GDM1 (cell line): Measurements from ENCODE around the gene LRP4.
"Not testable (repeated sequence)": the region's sequence is repeated elsewhere in the genome, so short reads cannot be mapped to it uniquely, and the experiment has no call there.

Source experiments
- DNase-seq: peaks from one replicate; lab custom pipeline; 2025; lab: John Stamatoyannopoulos, UW

LRP4 gene

DNA sequence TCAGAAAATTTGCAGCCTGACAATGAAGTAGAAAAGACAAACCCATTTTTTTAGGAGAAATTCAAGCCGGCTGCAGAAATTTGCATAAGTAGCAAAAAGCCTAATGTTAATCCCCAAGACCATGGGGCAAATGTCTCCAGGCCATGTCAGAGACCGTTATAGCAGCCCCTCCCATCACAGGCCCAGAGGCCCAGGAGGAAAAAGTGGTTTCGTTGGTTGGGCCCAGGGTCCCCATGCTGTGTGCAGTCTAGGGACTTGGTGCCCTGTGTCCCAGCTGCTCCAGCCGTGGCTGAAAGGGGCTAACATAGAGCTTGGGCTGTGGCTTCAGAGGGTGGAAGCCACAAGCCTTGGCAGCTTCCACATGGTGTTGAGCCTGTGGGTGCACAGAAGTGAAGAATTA, 9.6 kb upstream of the LRP4 start:
- not testable (repeated sequence) for DNase-seq

DNA sequence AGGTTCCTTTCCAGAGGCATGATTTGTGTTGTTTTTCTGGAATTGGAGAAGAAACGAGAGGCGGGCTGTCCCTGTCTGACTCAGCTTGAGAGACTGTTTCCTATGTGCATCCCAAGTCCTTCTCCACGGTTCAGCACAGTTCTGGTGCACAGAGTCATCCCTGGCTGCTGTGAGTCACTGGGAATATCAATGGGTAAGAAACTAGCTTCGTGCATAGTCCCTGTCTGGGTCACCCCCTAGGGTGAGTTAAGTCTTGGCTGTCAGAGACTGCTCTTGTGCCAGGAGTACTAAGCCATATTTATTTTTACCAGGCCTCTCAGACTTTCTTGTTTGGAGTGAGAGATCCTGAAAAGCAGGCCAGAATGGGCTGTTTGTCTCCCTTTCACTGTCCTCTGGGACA, 2.4 kb upstream of the LRP4 start:
- no peak for DNase-seq

DNA sequence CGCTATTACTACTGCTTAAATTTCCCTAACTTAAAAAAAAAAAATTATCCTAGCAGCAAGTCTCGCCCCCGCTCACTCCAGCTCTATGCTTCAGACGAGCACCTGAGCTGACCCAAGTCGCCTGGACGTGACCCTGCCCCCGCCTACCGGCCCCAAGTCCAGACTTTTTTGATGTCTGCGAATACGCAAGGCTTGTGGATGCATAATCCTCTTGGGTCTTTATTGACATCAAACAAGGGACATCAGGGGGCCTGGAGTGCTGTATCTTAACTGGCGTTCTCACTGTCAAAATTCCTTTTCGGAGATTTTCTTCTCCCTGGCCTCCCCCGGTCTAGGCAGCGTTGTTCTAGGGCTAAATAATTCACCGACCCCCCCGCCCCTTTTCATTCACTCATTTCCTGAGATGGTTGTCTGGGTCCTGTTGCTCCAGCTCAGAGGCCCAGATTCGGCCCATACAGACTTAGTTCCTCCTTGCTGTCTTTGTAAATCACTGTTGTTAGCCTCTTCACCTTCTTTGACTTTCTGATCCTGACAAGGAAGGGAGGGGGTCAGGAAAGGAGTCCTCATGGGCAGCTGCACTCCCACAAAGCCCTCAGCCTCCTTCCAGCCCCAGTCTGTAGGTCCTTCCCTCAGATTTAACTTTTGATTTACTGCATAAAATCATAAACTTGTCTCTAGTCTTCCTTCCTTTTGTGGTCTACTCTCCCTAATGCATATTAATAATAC, 601 bp upstream of the LRP4 start:
- no peak for DNase-seq

DNA sequence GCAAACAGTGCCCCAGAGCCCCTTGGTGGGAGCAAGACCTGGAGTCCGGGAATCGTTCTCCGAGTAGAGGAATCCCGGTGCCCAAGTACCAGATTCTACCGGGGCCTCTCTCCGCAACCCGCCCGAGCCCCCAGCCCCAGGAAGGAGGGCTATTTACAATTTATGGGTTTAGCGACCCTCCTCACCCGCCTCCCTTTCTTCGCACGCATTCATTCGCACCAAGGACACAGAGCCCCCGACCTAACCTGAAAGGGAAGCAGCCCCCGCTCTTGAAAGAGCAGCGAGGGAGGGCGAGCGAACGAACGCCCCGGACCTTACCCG, 628 bp downstream of the LRP4 start:
- no peak for DNase-seq

DNA sequence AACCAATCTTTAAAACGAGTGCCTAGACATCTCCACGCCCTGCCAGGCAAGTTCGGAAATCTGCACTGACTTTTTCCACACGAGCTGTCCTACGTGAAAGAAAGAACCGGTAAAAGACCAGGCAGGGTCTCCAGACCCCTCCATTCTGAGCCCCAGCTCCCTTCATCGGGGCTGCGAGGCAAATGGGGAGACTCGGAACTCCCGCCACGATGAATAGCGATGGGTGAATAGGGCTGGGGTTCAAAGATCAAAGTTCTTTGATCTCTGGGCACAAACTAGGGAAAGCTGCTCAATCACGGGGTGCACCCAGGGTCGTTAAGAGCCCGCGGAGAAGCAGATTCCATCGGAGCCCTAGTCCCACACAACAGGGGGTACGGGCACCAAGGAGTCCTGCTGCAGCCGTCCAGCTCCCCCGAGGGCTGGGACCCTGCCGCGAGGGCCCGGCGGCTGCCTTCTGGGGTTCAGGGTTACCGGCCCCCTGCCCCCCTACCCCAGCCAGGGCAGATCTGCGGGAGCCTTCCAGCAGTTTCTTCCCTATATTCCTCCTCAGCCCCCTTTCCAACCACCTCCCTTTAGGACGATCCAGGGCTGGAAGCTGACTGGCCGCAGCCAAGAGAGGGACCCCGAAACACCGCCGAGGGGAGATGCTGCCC, 1.1 kb downstream of the LRP4 start:
- DNase-seq: no peak

DNA sequence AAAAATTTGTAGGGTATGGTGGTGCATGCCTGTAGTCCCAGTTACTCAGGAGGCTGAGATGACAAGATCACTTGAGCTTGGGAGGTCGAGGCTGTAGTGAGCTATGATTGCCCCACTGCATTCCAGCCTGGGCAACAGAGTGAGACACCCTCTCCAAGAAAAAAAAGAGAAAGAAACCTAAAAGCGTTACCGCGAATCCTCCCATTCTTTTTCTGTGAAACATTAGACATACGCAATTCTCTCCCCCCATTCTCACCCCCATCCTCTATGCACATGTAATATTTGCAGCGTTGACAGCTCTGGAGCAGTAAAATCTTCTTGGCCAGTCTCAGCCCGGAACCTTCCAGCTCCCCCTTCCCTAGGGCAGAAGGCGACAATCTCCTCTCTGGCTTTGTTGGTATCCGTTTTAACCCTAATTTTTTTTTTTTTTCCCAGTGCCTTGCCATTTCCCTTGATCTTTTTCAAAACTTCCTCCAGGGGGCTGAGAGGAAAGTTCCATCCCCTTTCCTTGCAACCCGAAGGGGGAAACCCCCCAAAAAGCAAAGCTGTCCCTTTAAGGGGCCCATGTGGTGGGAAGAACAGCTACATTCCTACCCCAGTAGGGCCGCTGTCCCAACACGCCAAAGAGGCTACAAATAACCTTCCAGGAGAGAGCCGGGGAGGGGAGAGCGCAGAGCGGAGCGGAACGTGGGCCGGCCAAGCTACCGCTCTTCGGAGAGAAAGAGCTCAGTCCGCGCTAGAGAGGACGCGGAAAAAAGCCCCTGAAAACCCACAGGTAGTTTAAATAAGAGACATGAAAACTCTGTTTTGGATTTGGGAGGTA, 1.9 kb downstream of the LRP4 start:
- DNase-seq: no peak

DNA sequence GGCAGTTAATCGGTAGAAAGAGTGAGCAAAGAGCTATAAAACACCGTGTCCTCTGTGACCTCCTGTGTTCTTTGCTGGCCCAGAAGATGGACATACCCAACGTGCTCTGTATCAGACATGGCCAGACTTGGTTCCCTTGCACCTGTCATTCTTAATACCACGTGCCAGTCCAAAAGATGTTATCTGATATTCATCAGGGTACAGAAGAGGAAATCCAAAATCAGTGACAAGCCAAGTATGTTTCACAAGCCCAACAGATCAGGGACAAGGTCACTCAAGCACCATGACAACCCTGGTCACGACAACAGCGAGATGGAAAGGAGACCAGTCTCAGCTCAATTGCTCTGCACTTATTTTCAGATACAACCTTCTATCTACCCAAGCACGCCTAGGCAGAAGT, 3.4 kb downstream of the LRP4 start:
- DNase-seq: no peak

DNA sequence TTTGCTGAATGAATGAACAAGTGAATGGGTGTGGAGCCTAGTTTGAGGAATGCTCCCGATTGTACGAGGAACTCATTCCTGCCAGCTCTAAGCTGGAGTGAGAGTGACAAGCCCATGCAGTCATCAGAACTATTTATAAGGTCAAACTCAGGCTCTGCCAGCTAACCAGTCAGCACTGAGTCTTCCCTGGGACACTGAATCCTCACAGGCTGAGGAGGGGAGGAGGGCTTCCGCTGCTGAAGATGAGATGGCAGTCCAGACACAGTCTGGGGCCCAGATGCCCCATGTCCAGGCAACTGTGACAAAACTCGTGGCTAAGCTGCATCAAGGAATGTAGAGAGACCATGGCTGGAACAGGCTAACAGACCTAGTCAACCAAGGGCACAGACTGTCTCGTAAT, 4.0 kb downstream of the LRP4 start:
- DNase-seq: no peak

DNA sequence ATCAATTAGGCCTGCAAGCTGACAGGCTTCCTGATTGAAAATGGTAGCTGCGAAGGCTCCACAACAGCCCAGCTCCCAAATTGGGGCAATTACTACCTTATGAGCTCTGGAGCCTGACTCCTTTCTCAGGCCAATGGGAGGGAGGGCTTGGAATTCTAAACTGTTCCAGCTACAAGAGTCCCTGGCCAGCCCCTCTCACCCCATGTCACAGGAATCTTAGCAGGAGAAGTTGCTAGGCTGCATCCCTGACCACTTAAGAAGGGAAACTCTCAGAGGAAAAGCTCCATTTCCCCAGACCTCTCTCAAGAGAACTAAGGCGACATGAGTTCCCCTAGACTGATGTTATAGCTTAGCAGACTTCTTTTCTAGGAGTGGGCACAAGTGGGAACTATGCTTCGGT, 4.9 kb downstream of the LRP4 start:
- DNase-seq: no peak

DNA sequence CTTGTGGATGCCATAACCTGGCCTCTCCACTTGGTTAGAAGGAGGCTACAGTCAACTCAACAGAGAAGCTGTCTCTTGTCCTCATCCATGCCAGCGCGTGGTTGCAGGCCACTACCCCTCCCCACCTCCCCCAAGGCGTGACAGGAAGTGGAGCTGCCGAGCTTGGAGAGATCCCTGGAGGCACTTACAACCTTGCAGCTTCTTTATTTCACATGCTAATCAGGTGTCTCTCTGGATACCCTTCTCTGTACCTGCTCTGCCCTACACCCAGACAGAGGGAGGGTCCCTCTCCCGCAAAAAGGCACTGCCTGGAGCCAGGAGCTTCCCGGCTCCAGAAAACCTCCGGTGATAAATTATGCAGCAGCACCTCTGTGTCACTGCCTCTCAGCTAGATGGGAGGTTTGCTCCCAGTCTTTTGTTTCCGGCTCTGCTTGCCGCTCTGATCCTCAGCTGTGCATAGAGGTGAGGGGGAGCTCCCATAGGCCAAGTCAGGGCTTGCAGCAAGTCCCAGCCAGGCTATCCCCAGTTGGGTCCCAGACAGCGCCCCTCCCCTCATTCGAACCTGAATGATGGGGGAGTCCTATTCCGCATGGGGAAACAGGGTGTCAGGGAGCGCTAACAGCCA, 5.7 kb downstream of the LRP4 start:
- DNase-seq: no peak

DNA sequence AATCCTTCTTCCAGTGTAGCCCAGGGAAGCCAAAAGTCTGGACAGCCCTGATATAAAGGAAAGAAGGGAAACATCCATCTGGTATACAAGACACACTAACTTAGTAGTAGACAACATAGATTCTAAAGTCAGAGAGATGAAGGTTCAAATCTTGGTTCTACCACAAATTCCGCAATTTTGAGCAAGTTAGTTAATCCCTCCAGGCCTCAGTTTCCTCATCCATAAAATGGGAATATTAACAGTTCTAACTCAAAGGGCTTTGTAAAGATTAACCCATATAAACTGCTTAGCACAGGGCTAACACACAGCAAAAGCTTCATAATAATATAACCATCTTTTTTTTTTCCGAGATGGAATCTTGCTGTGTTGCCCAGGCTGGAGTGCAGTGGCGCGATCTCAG, 10.7 kb downstream of the LRP4 start:
- DNase-seq: no peak

DNA sequence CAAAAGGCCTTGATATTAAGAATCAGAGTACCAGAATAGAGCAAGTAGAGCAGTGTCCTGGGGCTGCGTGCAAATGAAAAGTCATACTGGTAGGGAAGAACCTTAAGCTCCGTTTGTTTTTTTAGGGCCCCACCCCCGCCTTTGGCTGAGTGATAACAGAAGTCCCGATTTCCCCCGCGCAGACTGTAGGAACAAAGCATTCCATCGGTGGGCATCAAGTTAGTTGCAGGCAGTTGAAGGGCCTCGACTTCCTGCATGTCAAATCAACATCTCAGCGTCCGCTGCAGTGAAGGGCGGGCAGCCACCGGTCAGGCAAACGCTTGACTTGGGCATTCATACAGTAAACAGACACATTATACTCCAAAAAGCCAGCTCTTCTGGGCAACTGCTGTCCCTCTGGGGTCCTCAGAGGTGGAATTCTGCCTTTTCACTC, 11.7 kb downstream of the LRP4 start:
- DNase-seq: no peak

DNA sequence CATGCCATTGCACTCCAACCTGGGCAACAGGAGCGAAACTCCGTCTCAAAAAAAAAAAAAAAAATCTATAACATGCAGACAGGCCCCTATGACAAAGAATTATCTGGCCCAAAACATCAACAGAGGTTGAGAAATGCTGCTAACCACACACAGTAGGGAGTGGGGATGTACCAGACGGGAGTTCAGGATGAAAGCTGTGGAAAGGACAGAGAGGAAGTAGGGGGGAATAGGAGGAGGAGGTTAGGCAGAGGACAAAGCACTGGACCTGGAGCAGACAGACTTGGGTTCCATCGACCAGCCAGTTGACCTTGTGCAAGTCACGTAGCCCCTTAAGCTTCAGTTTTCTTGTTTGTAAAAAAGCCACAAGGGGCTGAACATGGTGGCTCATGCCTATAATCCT, 12.5 kb downstream of the LRP4 start:
- DNase-seq: no peak

DNA sequence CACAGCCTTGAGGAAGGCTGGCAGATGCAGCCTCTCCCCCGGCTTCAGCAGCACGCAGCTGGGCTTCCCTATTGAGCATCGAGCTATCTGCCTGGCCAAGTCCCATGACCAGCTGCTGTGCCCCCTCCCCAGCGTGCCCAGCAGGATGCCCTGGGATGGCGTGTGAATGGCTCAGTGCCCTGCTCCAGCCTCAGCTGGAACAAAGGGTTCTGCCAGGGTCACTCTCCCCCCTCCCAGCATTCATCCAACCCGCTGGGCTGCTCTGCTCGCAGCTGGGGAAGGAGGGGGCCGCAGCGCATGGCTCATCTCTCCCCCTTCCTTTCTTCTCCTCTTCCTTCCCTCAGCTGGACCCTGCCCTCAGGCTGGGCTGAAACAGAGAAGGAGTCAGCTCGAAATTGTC, 14.5 kb downstream of the LRP4 start:
- DNase-seq: no peak

DNA sequence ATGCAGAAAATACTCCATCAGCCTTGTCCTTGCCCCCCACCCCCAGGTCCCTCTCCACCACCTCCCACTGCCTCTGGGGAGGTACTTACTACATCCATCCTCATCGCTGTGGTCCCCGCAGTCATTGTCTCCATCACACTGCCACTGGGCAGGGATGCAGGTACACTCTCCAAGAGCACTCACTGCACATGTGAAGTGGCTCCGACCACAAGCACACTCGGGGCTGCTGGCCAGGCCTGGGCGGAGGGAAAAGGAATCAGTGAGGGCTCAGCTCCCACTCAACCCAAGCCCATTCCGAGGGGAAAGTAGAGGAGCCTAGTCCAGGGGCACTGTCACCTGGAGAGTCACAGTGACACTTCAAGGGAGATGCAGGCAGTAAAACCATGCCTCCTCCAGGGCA, 15.7 kb downstream of the LRP4 start:
- no peak for DNase-seq

DNA sequence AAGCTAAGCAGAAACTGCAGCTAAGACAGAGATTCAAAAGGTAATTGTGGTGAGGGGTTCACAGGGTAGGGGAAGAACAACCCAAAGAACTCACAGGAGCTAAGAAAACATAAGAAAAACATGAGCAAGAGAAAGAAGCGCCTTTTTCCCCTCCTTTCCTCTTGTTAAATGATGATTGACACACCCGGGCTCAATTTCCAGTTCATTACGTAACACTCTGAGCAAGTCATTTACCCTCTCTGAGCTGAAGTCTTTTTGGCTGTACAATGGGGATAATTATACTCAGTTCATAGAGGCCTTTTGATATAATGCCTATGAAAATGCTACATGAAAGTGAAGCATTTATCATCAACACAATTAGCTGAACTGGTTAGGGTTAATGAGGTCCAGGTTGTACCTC, 17.2 kb downstream of the LRP4 start:
- DNase-seq: no peak

DNA sequence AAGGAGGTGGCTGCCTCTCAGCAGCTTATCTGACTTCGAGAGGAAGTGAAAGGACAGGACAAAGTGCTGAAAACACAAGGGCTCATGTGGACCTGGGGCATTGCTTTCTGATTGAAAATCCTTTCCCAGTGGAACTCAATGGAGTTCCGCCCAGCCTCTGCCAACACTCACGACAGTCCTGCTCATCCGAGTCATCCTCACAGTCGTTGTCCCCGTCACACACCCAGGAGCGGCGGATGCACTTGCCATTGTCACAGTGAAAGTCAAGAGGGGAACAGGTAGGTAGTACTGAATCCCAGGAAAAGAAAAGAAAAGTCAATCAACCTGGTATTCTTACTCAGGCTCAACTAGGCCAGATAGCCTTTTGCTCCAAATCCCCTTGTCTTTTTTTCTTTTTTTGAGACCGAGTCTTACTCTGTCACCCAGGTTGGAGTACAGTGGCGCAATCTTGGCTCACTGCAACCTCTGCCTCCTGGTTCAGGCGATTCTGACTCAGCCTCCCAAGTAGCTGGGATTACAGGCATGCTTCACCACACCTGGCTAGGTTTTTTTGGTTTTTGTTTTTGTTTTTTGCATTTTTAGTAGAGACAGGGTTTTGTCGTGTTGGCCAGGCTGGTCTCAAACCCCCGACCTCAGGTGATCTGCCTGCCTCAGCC, 18.1 kb downstream of the LRP4 start:
- no peak for DNase-seq

DNA sequence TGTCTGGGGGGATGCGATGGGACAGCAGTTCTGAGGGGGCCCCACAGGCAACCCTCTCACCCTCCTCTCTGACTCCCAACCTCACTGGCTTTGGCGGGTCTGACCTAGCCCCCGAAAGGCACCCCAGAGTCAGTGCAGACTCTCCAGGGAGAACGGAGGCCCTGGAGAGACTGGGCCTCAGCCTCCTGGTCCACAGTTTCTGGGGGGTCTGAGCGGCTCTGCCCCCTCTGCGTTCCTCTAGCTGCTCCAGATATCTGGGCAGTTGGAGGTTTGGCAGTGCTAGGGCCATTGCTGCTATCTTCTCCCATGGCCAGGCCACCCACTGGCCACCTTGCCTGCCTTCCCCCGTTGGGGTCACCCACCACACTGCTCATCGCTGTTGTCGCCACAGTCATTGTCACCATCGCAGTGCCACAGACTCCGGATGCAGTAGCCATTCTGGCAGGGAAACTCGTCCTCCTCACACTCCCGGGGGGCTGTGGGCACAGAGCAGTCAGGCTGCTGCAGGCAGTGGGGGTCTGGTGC, 18.8 kb downstream of the LRP4 start:
- DNase-seq: no peak

DNA sequence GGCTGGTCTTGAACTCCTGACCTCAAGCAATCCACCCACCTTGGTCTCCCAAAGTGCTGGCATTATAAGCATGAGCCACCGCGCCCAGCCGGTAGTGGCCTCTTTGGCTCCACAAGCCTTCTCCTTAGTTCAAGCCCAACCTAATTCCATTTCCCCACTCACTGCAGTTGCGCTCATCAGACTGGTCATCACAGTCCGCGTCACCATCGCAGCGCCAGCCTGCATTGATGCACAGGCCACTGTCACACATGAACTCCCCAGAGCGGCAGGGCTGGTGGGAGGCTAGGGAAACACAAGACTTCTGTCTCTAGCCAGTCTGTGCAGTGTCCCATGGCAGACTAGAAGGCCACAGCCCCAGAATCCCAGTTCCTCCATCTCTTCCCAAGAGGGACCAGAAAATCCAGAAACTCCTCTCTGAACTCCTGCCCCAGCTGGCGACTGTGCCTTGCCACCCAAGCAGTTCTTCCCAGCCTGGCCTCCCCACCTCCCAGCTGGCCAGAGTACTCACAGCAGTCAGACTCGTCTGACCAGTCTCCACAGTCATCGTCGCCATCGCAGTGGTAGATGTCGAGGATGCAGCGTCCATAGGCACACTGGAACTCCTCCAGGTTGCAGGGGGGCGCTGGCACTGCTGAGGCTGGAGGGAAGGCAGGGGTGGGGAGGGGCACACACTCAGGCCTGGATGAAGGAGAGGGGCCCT, 19.8 kb downstream of the LRP4 start:
- DNase-seq: no peak

DNA sequence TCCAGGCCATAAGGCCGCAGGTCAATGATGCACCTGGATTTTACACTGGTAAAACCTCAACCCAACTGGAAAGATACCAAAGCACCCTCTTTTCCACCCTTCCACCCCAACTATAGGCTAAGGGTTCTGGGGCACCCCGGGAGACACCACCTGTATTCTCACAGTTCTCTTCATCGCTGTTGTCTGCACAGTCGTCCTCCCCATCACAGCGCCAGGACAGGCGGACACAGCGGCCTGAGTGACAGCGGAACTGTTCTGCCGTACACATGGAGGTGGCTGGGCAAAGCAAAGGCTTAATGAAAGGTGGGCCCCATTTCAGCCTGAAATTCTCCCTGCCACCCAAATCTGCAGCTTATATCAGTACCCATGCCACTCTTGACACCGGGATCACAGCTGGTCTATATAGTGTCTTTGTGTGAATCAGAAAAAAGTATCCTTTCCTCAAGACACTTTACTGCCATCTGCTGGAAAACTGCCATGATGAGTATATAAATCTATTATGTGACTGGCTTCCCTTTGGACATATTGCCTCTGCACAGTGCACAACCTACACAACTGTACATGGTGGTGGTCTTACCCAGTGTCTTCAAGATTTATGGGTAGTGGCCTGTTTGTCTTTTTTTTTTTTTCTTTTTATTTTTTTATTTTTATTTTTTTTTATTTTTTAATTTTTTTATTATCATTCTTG, 21.5 kb downstream of the LRP4 start:
- DNase-seq: no peak

DNA sequence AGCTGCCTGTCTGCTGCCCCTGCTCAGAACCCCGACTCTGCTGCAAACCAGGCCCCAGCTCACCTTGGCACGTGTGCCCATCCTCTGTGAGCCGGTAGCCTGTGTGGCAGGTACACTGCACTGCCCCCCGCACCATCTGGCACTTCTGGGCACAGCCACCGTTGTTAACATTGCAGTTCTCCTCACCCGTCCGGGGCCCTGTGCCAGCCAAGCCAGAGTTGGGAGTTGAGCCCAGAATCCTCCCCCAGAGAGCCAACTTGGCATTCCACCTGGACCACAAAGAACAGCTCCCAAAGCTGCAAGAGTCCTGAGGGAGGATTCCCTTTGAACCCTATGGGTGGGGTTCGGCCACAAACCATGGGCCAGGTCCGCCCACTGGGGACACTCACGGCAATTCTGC, 22.5 kb downstream of the LRP4 start:
- DNase-seq: no peak
